ENCODE results near the gene CRYM.

The CRYM gene

DNA sequence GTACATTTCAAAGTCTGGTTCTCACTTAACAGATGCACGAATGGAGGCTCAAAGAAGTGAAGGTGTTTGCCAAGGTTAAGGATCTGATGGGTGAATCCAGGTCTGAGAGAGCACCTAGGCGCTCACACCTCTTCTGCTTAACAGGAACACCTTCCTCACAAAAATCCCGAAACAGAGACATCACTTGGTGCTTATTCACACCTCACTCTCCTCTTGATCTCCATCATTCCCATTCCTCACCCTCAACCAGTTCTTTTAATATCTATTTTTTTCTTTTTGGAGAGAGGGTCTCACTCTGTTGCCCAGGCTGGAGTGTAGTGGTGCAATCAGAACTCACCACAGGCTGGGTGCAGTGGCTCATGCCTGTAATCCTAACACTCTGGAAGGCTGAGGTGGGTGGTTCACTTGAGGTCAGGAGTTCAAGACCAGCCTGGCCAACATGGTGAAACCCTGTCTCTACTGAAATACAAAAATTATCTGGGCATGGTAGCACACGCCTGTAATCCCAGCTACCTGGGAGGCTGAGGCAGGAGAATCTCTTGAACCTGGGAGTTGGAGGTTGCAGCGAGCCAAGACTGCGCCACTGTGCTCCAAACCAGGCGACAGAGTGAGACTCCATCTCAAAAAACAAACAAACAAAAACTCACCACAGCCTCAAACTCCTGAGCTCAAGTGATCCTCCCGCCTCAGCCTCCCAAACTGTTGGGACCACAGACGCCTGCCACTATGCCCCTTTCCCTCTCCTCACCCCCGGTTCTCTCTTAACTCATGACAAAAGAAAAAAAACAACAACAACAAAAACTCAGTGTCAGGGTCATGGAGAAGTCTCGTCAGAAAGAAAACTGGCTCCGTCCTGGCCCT, 15.1 kb downstream of the CRYM start:
- no peaks in the 10 kb centered on the region for H3K36me3 ChIP-seq (ENCODE audit: control insufficient read depth in 2 of 2, insufficient read depth in 1 of 2, low read length in 2 of 2)
- POLR2A ChIA-PET: no interaction called here
- H3K4me3 ChIP-seq (ENCODE audit: low read depth, low read length): no peak overlapping the region
- CTCF ChIA-PET: interaction anchor here (1.0 kb wide), 1 partner anchor 38 kb away, joined by 4 read pairs; no protein-coding TSS in a partner anchor
- no peak overlapping the region for H3K27ac ChIP-seq (ENCODE audit: extremely low read depth, low read depth, low read length)
- peaks cover 3% of the 10 kb centered on the region; the same call in 1 of the 2 replicates for H3K4me1 ChIP-seq (ENCODE audit: control insufficient read depth, insufficient read depth, low read length)
- H3K9me3 ChIP-seq (ENCODE audit: control insufficient read depth, insufficient read depth, low read depth, low read length): no peaks in the 10 kb centered on the region
- TF ChIP-seq MZF1 (tag by site-specific recombination; IDR thresholded peaks at IDR 0.05; ENCODE audit: borderline replicate concordance) (no peak), ZSCAN23 (tag by site-specific recombination; IDR thresholded peaks at IDR 0.05) (no peak), ZNF214 (tag by site-specific recombination; IDR thresholded peaks at IDR 0.05; ENCODE audit: borderline replicate concordance) (no peak), ZNF707 (tag by site-specific recombination; IDR thresholded peaks at IDR 0.05) (no peak), KLF9 (tag by site-specific recombination; IDR thresholded peaks at IDR 0.05; ENCODE audit: low read depth) (no peak), ZNF112 (tag by site-specific recombination; IDR thresholded peaks at IDR 0.05) (no peak), HOXC10 (CRISPR knock-in tag; IDR thresholded peaks at IDR 0.05) (no peak), BCL11B (tag by site-specific recombination; IDR thresholded peaks at IDR 0.05; ENCODE audit: low read depth) (no peak), SETDB1 (IDR thresholded peaks at IDR 0.05; ENCODE audit: insufficient read length, low read length) (no peak), ZNF560 (tag by site-specific recombination; IDR thresholded peaks at IDR 0.05; ENCODE audit: borderline replicate concordance) (no peak), RBAK (tag by site-specific recombination; IDR thresholded peaks at IDR 0.05) (no peak), ZNF670 (tag by site-specific recombination; IDR thresholded peaks at IDR 0.05; ENCODE audit: low read depth) (no peak), ZNF514 (tag by site-specific recombination; IDR thresholded peaks at IDR 0.05) (no peak)
- TF ChIP-seq, protein P1, sequence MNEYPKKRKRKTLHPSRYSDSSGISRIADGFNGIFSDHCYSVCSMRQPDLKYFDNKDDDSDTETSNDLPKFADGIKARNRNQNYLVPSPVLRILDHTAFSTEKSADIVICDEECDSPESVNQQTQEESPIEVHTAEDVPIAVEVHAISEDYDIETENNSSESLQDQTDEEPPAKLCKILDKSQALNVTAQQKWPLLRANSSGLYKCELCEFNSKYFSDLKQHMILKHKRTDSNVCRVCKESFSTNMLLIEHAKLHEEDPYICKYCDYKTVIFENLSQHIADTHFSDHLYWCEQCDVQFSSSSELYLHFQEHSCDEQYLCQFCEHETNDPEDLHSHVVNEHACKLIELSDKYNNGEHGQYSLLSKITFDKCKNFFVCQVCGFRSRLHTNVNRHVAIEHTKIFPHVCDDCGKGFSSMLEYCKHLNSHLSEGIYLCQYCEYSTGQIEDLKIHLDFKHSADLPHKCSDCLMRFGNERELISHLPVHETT (tag by site-specific recombination; IDR thresholded peaks at IDR 0.05): no peak
- TF ChIP-seq, protein P2, sequence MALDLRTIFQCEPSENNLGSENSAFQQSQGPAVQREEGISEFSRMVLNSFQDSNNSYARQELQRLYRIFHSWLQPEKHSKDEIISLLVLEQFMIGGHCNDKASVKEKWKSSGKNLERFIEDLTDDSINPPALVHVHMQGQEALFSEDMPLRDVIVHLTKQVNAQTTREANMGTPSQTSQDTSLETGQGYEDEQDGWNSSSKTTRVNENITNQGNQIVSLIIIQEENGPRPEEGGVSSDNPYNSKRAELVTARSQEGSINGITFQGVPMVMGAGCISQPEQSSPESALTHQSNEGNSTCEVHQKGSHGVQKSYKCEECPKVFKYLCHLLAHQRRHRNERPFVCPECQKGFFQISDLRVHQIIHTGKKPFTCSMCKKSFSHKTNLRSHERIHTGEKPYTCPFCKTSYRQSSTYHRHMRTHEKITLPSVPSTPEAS (tag by site-specific recombination; IDR thresholded peaks at IDR 0.05): no peak
- TF ChIP-seq, protein P3, sequence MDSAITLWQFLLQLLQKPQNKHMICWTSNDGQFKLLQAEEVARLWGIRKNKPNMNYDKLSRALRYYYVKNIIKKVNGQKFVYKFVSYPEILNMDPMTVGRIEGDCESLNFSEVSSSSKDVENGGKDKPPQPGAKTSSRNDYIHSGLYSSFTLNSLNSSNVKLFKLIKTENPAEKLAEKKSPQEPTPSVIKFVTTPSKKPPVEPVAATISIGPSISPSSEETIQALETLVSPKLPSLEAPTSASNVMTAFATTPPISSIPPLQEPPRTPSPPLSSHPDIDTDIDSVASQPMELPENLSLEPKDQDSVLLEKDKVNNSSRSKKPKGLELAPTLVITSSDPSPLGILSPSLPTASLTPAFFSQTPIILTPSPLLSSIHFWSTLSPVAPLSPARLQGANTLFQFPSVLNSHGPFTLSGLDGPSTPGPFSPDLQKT (IDR thresholded peaks at IDR 0.05; ENCODE audit: borderline replicate concordance, low read depth, low read length): no peak
- TF ChIP-seq, protein P4, sequence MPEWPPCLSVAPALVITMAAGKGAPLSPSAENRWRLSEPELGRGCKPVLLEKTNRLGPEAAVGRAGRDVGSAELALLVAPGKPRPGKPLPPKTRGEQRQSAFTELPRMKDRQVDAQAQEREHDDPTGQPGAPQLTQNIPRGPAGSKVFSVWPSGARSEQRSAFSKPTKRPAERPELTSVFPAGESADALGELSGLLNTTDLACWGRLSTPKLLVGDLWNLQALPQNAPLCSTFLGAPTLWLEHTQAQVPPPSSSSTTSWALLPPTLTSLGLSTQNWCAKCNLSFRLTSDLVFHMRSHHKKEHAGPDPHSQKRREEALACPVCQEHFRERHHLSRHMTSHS (tag by site-specific recombination; IDR thresholded peaks at IDR 0.05): no peak

DNA sequence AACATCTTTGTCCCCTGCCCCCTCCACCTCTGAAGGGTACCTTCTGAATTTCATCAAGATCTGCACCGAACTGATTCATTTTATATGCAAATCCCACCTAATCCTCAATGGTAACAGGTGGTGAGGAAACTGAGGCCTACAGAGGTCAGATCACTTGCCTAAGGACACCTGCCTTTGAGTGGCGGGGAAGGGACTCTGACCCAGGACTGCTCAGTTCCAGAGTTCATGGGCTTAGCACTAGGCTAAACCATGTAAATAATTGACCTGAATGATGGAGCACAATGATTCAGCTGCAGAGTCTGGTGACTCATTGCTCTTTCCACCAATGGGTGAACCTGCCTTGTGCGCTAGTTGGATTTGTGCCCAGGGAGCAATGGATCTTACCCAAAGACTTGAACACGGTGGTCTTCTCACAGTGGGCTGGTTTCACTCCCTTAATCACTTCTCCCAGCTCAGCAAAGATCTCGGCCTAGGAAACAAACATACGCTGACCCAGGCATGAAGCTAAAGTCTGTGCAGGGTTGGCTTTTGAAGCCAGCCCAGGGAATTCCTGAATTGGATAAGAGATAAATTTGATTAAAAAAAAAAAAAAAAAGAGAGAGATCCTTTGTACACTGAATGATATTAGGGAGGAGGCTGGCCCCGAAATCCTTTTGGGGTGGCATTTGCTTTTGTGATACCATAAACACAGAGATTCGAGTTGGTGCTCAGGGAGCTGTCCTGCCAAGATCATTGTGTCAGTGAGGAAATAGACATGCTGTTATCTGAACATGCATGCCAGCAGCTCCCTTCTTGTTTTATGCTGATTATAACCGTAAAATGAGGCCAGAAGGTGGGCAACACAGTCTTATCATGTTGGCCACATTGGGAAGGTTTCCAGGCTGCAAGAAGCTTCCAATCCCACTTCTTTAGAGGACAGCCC, 17.0 kb downstream of the CRYM start:
- Histone ChIP-seq H3K4me1 (ENCODE audit: control insufficient read depth, insufficient read depth, low read length) (peaks cover 3% of the 10 kb centered on the region; the same call in 1 of the 2 replicates), H3K27ac (ENCODE audit: extremely low read depth, low read depth, low read length) (no peak overlapping the region), H3K9me3 (ENCODE audit: control insufficient read depth, insufficient read depth, low read depth, low read length) (no peaks in the 10 kb centered on the region), H3K36me3 (ENCODE audit: control insufficient read depth in 2 of 2, insufficient read depth in 1 of 2, low read length in 2 of 2) (no peaks in the 10 kb centered on the region), H3K4me3 (ENCODE audit: low read depth, low read length) (no peak overlapping the region)
- ChIA-PET CTCF (interaction anchor here (0.9 to 1.1 kb wide), 2 partner anchors 17 to 1059 kb away, joined by 3 read pairs; partner anchors contain the start of gene CRYM), POLR2A (no interaction called here)
- TF ChIP-seq TCF7L2 (IDR thresholded peaks at IDR 0.05; ENCODE audit: borderline replicate concordance, low read depth, low read length) (no peak), ZBTB48 (tag by site-specific recombination; IDR thresholded peaks at IDR 0.05) (peak; percentile 67; the same call in 1 of the 2 replicates), ZNF202 (tag by site-specific recombination; IDR thresholded peaks at IDR 0.05; ENCODE audit: borderline replicate concordance) (no peak), GLI2 (tag by site-specific recombination; IDR thresholded peaks at IDR 0.05; ENCODE audit: borderline replicate concordance, low read depth) (no peak)
- TF ChIP-seq, protein P5, sequence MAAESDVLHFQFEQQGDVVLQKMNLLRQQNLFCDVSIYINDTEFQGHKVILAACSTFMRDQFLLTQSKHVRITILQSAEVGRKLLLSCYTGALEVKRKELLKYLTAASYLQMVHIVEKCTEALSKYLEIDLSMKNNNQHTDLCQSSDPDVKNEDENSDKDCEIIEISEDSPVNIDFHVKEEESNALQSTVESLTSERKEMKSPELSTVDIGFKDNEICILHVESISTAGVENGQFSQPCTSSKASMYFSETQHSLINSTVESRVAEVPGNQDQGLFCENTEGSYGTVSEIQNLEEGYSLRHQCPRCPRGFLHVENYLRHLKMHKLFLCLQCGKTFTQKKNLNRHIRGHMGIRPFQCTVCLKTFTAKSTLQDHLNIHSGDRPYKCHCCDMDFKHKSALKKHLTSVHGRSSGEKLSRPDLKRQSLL (tag by site-specific recombination; IDR thresholded peaks at IDR 0.05): peak; percentile 32; the same call in 1 of the 2 replicates
